Kidney epithelial cell (primary cell): ENCODE results near the gene APOL5. TPM values are rescaled to one million over a fixed set of nuclear protein-coding genes. Genes with fewer than 3 reads are reported as not detected.

Experiments
- DNase-seq: peaks from one replicate; pipeline ENCODE4 v3.0.0-alpha.2; 2010; ENCODE audit warnings: low read depth
- H3K27me3 ChIP-seq: 2 replicates; pipeline ENCODE4 v1.6.0; 2011; ENCODE audit warnings: low read length; ENCODE audit not compliant: control insufficient read depth, insufficient read depth
- H3K36me3 ChIP-seq: 2 replicates; pipeline ENCODE4 v1.5.1; 2011; ENCODE audit warnings: low read length; ENCODE audit not compliant: control insufficient read depth, insufficient read depth
- H3K4me3 ChIP-seq: 2 replicates; pipeline ENCODE4 v1.5.1; 2011; ENCODE audit warnings: low read depth, mild to moderate bottlenecking, control low read depth, low read length
- total RNA-seq: library from RNA; depleted of rRNA; stranded (reverse); fragments of >200 nt; gene quantifications from 2 replicates; pipeline ENCODE4 v1.2.3, GENCODE V29; 2015
- TF ChIP-seq, protein P1 (sequence below): IDR thresholded peaks from 2 replicates; pipeline ENCODE4 v1.5.1; 2011; ENCODE audit warnings: mild to moderate bottlenecking, moderate library complexity, low read length, control low read depth, inconsistent platforms; ENCODE audit not compliant: insufficient read depth, poor library complexity, severe bottlenecking

APOL5 gene
- total RNA-seq, 1 donor from 2014 or later: not detected

DNA sequence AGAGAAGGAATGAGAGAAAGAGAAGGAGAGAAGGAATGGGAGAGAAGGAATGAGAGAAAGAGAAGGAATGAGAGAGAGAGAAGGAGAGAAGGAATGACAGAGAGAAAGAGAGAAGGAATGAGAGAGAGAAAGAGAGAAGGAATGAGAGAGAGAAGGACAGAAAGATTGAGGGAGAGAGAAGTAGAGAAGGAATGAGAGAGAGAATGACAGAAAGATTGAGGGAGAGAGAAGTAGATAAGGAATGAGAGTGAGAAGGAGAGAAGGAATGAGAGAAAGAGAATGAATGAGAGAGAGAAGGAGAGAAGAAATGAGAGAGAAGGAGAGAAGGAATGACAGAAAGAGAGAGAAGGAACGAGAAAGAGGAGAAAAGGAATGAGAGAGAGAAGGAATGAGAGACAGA is 34.1 kb upstream of the APOL5 start:
- TF ChIP-seq, protein P1, sequence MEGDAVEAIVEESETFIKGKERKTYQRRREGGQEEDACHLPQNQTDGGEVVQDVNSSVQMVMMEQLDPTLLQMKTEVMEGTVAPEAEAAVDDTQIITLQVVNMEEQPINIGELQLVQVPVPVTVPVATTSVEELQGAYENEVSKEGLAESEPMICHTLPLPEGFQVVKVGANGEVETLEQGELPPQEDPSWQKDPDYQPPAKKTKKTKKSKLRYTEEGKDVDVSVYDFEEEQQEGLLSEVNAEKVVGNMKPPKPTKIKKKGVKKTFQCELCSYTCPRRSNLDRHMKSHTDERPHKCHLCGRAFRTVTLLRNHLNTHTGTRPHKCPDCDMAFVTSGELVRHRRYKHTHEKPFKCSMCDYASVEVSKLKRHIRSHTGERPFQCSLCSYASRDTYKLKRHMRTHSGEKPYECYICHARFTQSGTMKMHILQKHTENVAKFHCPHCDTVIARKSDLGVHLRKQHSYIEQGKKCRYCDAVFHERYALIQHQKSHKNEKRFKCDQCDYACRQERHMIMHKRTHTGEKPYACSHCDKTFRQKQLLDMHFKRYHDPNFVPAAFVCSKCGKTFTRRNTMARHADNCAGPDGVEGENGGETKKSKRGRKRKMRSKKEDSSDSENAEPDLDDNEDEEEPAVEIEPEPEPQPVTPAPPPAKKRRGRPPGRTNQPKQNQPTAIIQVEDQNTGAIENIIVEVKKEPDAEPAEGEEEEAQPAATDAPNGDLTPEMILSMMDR: no peak

DNA sequence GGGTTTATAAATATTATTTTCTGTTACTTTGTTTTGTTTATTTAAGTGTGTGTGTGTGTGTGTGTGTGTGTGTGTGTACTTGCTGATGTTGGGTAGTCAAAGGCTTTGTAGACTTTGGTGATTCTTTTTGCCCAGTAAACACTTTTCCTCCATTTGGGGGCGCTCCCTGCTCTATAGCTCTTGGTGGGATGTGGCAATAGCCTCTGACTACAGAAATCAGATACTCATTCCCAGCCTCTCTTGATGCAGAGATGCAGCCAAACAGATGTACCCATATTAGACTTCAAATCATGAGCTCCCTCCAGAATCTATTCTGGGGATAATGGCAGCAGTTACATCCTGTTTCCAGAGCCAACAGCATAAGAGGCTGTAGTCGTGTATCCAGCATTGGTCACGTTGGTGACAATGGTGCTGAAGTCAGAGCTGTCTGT is 33.4 kb upstream of the APOL5 start:
- Histone ChIP-seq H3K27me3 (no peaks in the 10 kb centered on the region), H3K36me3 (no peaks in the 10 kb centered on the region), H3K4me3 (no peak overlapping the region)
- TF ChIP-seq, protein P1: no peak
- no peak for DNase-seq

More for the DNA sequence above, 34.1 kb upstream of the APOL5 start:
- Histone ChIP-seq H3K27me3 (no peaks in the 10 kb centered on the region), H3K4me3 (no peak overlapping the region), H3K36me3 (no peaks in the 10 kb centered on the region)
- DNase-seq: no peak

DNA sequence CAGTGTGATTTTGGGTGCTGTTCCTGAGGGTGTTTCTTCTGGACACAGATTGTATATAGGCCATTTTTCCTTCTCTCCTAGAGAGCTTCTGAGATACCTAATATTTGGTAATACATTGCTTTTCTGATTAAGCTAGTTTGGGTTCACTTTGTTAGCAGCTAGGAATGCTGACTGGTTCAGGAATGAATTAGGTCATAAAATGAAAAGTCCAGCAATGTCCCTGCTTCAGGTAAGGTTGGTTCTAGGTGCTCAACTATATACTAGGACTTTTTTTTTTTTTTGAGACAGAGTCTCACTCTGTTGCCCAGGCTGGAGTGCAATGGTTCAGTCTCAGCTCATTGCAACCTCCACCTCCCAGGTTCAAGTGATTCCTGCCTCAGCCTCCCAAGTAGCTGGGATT is 32.9 kb upstream of the APOL5 start:
- no peak overlapping the region for H3K4me3 ChIP-seq
- TF ChIP-seq, protein P1: no peak
- no peaks in the 10 kb centered on the region for H3K27me3 ChIP-seq
- no peak for DNase-seq
- H3K36me3 ChIP-seq: no peaks in the 10 kb centered on the region

DNA sequence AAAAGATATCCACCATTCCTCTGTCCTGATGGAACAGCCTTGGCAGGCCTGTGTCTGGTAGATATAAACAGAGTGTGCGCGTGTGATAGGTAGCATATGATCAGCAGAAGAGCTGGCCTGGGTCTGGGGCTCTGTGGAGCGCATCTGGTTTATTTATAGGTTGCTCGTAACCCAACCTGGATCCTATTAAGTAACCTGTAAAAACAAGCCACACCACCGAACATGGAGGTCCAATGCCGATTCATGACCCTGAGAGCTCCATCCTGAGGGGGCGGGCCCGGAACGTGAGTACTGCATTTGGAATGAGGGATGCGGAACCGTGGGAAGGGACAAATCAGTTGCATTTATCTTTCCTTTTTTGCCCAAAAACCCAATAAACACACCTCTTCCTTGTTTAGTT is 31.9 kb upstream of the APOL5 start:
- DNase-seq: no peak
- Histone ChIP-seq H3K36me3 (no peaks in the 10 kb centered on the region), H3K27me3 (no peaks in the 10 kb centered on the region), H3K4me3 (no peak overlapping the region)
- TF ChIP-seq, protein P1: no peak

DNA sequence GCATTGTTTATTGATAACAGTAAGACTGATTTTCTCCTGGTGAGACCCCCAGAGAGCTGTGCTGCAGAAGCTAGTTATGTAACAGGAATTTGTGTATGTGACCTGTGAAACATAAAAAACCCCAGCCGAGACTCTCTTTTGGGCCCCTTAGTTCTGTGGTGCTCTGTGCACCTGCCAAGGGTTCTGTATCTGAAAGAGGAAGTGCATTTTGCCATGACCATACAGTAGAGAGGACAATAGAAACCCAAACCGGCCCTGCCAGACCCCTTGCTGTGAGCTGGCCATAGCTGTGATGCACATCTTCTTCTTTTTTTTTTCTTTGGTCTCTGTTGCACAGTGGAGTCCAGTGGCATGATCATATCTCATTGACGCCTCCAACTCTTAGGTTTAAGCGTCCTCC is 31.4 kb upstream of the APOL5 start:
- no peaks in the 10 kb centered on the region for H3K36me3 ChIP-seq
- H3K4me3 ChIP-seq: no peak overlapping the region
- TF ChIP-seq, protein P1: no peak
- H3K27me3 ChIP-seq: no peaks in the 10 kb centered on the region
- DNase-seq: no peak

DNA sequence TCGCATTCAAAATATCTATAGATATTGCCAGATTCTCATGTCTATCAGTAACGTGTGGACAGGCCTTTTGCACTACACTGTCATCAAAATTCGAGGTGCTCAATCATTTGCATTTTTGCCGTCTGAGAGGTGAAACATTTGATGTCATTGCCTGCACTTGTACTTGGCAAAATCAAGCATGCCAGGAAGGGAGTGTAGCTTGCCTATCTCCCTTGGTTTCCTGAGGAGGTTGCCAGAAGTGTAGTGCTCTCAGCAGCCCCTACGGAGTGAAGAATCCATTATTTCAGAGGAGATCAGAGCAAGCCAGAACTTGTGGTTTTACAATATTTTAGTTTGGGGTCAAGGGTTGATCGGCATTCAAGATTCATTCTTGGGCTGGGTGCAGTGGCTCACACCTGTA is 30.2 kb upstream of the APOL5 start:
- Histone ChIP-seq H3K27me3 (no peaks in the 10 kb centered on the region), H3K36me3 (no peaks in the 10 kb centered on the region), H3K4me3 (no peak overlapping the region)
- no peak for DNase-seq
- TF ChIP-seq, protein P1: no peak
